ENCODE results near the gene ADCY3.
"Not testable (repeated sequence)": the region's sequence is repeated elsewhere in the genome, so short reads cannot be mapped to it uniquely, and the experiment has no call there.

ADCY3 gene

GRCh38 chr2:24837996-24838513 lies 82.0 kb downstream of the ADCY3 start:
- no peak for TF ChIP-seq CTCF (IDR thresholded peaks at IDR 0.05; ENCODE audit: low read depth, low read length)
- H3K4me3 ChIP-seq (ENCODE audit: low read depth, low read length): no peak overlapping the region

DNA sequence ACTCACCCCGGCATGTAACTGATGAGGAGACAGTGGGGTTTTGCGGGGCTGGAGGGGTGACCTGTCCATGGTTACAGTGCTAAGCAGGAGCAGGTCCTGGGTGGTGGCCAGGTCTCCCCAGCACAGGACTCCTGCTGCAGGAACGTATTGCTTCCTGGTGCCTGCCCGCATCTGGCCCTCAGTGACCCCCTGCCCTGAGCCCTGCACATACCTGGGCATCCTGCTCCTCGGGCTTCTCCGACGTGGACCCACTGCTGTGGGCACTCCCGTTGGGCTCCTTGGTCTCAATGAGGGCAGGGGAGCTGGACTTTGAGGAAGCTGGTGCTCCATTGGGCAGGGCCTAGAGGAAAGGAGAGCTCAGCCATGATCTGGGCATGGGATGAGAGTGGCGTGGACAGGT lies 83.3 kb downstream of the ADCY3 start:
- H3K4me3 ChIP-seq (ENCODE audit: low read depth, low read length): no peak overlapping the region
- TF ChIP-seq CTCF (IDR thresholded peaks at IDR 0.05; ENCODE audit: low read depth, low read length): no peak

DNA sequence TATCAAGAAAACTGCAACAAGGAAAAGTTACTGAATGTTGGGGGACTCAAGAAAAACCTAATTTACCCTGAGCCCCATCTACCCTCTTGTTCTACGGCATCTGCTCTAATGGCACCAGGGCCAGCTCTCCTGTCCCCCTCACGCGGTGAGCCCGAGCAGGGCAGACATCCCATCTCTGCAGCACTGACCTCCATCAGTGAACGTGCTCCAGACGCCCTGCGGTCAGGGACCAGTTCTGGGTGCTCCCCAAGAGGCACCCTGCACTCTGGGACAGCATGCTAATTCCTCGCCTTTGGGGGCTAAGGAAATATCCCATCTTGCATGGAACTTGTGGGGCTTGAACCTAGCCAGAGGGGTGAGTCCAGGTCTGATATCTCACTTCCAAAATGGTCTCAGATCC lies 83.8 kb downstream of the ADCY3 start:
- no peak overlapping the region for H3K4me3 ChIP-seq (ENCODE audit: low read depth, low read length)
- TF ChIP-seq CTCF (IDR thresholded peaks at IDR 0.05; ENCODE audit: low read depth, low read length): no peak

DNA sequence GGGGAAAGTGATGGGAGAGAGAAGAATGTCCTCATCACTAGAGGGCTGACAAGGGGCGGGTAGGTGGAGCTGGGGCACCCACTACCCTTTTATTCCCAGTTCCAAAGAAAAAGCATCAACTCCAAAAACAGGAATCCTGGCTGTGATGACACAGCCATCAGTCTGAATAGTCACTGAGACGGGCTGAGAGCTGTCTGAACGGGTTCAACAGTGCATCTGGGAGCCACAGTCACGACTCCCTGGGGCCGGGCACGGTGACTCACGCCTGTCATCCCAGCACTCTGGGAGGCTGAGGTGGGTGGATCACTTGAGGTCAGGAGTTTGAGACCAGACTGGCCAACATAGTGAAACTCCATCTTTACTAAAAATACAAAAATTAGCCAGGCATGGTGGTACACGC lies 84.6 kb downstream of the ADCY3 start:
- H3K4me3 ChIP-seq (ENCODE audit: low read depth, low read length): not testable (repeated sequence)

DNA sequence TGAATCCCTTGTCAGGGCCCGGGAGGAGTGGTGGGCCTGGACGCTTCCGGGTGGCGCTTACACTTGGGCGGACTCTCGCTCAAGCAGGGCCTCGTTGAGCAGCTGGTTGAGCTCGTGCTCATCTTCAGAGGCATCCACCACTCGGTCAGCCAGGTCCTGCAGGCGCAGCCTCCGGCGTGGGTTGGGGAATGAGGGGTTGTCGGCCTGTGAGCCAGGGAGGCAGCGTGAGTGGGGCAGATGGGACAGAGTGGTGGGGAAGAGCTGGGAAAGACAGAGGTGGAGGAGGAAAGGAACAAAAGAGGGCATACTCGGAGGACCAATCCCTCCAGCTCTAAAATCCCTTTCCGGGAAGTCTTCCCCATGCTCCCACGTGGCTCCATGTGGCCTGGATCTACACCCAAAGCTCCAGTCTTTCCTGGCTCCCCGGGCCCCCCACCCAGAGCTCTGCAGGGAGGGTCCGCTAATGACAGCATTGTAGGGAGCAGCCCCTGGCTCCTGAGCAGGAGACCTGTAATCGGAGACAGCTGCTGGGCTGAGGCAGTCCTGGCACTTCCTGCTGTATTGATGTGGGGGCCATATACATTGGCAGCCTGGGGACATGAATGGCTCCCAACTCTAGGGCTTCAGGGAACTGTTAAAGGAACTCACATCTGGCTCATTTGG lies 85.2 kb downstream of the ADCY3 start:
- TF ChIP-seq CTCF (IDR thresholded peaks at IDR 0.05; ENCODE audit: low read depth, low read length): no peak
- no peak overlapping the region for H3K4me3 ChIP-seq (ENCODE audit: low read depth, low read length)

GRCh38 chr2:24833821-24834732 lies 86.0 kb downstream of the ADCY3 start:
- TF ChIP-seq CTCF (IDR thresholded peaks at IDR 0.05; ENCODE audit: low read depth, low read length): no peak
- H3K4me3 ChIP-seq (ENCODE audit: low read depth, low read length): no peak overlapping the region

DNA sequence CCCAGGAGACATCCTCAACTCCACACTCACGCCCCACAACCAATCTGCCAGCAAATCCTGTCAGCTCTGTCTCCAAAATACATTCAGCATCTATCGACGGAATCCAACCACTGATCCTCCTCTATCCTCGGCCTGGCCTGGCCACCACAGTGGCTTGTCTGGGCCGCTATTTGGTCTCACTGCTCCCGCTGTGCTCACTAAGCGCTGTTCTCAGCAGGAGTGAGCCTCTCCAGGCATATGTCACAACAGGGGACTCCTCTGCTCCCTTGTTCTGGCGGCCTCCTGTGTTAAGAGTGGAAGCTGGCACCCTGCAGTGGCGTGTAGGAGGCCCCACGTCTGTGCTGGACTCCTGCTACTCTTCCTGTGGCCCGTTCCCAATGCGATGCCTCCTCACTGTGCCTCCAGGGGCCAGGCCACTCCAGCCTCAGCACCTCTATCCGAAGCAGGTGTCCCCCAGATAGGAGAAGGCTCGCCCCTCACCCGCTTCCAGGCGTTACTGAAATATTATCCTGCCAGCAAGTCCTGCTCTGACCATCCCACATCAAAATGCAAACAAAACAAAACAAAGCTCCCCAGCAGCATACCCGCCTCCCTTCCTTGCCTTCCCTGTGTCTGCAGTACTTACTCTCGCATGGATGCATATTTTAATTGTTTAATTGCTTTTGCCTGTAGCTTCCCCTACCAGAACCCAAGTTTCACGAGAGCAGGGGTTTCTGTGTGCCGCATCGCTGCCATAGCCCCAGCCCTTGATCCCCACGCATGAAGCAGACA lies 86.9 kb downstream of the ADCY3 start:
- no peak overlapping the region for H3K4me3 ChIP-seq (ENCODE audit: low read depth, low read length)
- no peak for TF ChIP-seq CTCF (IDR thresholded peaks at IDR 0.05; ENCODE audit: low read depth, low read length)
